IPS DF 6.9 (cell line): ENCODE results near the gene SPDYA.

Experiments used
- DNase-seq: peaks from one replicate; pipeline ENCODE4 v3.0.0-alpha.2; 2013; ENCODE audit warnings: low read depth, low spot score
- H3K27ac ChIP-seq: one replicate; pipeline ENCODE4 v1.5.1; 2013; ENCODE audit warnings: low read length, control low read depth
- H3K27me3 ChIP-seq: 2 replicates; pipeline ENCODE4 v1.6.1; 2013; ENCODE audit warnings: mild to moderate bottlenecking, low read length; ENCODE audit not compliant: control insufficient read depth, insufficient read depth
- H3K36me3 ChIP-seq: 2 replicates; pipeline ENCODE4 v1.6.1; 2013; ENCODE audit warnings: low read length; ENCODE audit not compliant: control insufficient read depth, insufficient read depth
- H3K4me1 ChIP-seq: 2 replicates; pipeline ENCODE4 v1.6.1; 2013; ENCODE audit warnings: low read length; ENCODE audit not compliant: control insufficient read depth, insufficient read depth
- H3K4me3 ChIP-seq: 2 replicates; pipeline ENCODE4 v1.5.1; 2013; ENCODE audit warnings: mild to moderate bottlenecking, low read length
- H3K9me3 ChIP-seq: 2 replicates; pipeline ENCODE4 v1.6.1; 2013; ENCODE audit warnings: low read length, inconsistent platforms; ENCODE audit not compliant: control insufficient read depth, insufficient read depth
- WGBS: extraction: QIAGEN DNeasy Blood & Tissue Kit; methylation state at CpG from one replicate; pipeline ENCODE4 v1.1.7; 2013; ENCODE audit warnings: mixed read lengths, missing lambda C conversion rate; ENCODE audit not compliant: insufficient read length, insufficient coverage; 5-methylcytosine and 5-hydroxymethylcytosine counted together

SPDYA gene

GRCh38 chr2:28870146-28870891, 59.7 kb downstream of the SPDYA start, which contains the start of gene TRMT61B:
Gene TRMT61B, minus strand, starts transcription at chr2:28870309. Its CDS starts 32 bp downstream, at chr2:28870277.
- no peaks in the 10 kb centered on the region for H3K27me3 ChIP-seq
- H3K27ac ChIP-seq: no peak within 1 kb of the TSS
- H3K4me1 ChIP-seq: no peaks in the 10 kb centered on the region
- H3K36me3 ChIP-seq: no peaks in the 10 kb centered on the region
- no peaks in the 10 kb centered on the region for H3K9me3 ChIP-seq
- H3K4me3 ChIP-seq: peak within 1 kb of the TSS; percentile 77
- no CpG with 5 or more reads among the region's 57 CpGs for WGBS
- peak; percentile 90 for DNase-seq

- Histone ChIP-seq H3K4me1 (no peaks in the 10 kb centered on the region), H3K36me3 (no peaks in the 10 kb centered on the region), H3K27ac (no peak overlapping the region), H3K4me3 (no peak overlapping the region), H3K9me3 (no peaks in the 10 kb centered on the region), H3K27me3 (no peaks in the 10 kb centered on the region)
- WGBS: no CpG with 5 or more reads among the region's 3 CpGs
- no peak for DNase-seq
Measured at GRCh38 chr2:28871620-28872019, 61.0 kb downstream of the SPDYA start.

DNA sequence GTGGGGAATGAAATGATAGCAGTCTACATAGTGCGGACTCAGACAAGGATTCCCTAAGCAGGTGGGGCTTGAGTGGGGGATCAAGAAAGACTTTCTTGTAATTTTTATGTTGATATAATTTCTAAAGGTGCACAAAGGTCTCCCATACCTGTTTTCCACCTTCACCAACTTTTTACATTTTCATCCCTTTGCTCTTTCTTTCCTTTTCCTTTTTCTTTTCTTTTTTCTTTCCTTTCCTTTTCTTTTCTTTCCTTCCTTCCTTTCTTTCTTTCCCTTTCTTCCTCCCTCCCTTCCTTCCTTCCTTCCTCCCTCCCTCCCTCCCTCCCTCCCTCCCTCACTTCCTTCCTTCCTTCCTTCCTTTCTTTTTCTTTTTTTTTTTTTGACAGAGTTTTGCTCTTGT, 69.6 kb downstream of the SPDYA start:
- Histone ChIP-seq H3K4me3 (no peak overlapping the region), H3K9me3 (no peaks in the 10 kb centered on the region), H3K36me3 (no peaks in the 10 kb centered on the region), H3K4me1 (no peaks in the 10 kb centered on the region), H3K27me3 (no peaks in the 10 kb centered on the region), H3K27ac (no peak overlapping the region)
- no CpG with 5 or more reads among the region's 1 CpG for WGBS
- no peak for DNase-seq

DNA sequence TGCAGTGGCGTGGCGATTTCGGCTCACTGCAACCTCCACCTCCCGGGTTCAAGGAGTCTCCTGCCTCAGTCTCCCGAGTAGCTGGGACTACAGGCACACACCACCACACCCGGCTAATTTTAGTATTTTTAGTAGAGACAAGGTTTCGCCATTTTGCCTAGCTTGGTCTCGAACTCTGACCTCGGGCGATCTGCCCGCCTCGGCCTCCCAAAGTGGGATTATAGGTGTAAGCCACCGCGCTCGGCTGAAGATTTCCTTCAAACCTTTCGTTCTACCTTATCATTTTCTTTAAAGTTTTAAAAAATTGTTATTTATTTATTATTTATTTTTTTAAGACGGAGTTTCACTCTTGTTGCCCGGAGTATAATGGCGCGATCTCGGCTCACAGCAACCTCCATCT, 82.9 kb downstream of the SPDYA start:
- Histone ChIP-seq H3K27me3 (no peaks in the 10 kb centered on the region), H3K4me1 (no peaks in the 10 kb centered on the region), H3K36me3 (no peaks in the 10 kb centered on the region), H3K4me3 (no peak overlapping the region), H3K27ac (no peak overlapping the region), H3K9me3 (no peaks in the 10 kb centered on the region)
- DNase-seq: no peak
- no CpG with 5 or more reads among the region's 21 CpGs for WGBS

DNA sequence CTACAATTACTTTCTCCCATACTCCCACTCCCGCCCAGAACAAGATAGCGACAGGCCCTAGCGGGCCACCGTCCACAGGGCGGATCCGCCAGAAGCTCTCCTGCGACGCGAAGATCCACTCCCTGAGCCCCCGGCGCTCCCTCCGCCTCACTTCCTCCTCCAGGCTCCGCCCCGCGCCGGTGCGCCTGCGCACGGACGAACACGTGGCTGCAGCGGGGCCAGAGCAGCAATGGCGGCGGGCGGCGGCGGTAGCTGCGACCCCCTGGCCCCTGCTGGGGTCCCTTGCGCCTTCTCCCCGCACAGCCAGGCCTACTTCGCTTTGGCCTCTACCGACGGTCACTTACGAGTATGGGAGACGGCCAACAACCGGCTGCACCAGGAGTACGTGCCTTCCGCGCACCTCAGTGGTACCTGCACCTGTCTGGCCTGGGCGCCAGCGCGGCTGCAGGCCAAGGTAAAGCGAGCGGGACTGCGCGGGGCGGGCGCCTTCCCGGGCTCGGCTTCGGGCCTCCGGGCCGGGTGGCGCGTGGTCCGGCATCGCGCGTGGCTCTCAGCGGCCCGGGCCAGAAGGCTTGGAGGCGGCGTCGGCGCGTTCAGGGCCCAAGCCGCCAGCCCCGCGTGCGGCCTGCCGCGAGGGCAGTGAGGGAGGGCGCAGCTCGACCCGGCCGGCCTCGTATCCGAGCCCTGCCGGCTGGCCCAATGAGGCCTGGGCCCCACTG, 84.0 kb downstream of the SPDYA start, which contains the start of gene WDR43:
TSS of gene WDR43 (plus strand) at position 198 of the 719 bp plus-strand sequence. CDS start at position 230, 32 bp downstream.
- DNase-seq: peak; percentile 94
- Histone ChIP-seq H3K27ac (no peak within 1 kb of the TSS), H3K4me3 (peak within 1 kb of the TSS; percentile 89), H3K4me1 (no peaks in the 10 kb centered on the region), H3K36me3 (no peaks in the 10 kb centered on the region), H3K9me3 (no peaks in the 10 kb centered on the region), H3K27me3 (no peaks in the 10 kb centered on the region)
- no CpG with 5 or more reads among the region's 79 CpGs for WGBS

GRCh38 chr2:28895189-28895893, 84.7 kb downstream of the SPDYA start:
- no peaks in the 10 kb centered on the region for H3K9me3 ChIP-seq
- WGBS: no CpG with 5 or more reads among the region's 19 CpGs
- no peaks in the 10 kb centered on the region for H3K27me3 ChIP-seq
- no peaks in the 10 kb centered on the region for H3K36me3 ChIP-seq
- no peaks in the 10 kb centered on the region for H3K4me1 ChIP-seq
- H3K4me3 ChIP-seq: peak overlapping the region; percentile 89
- no peak for DNase-seq
- H3K27ac ChIP-seq: no peak overlapping the region

- Histone ChIP-seq H3K36me3 (no peaks in the 10 kb centered on the region), H3K4me1 (no peaks in the 10 kb centered on the region), H3K4me3 (no peak overlapping the region), H3K27me3 (no peaks in the 10 kb centered on the region), H3K27ac (no peak overlapping the region), H3K9me3 (no peaks in the 10 kb centered on the region)
- no peak for DNase-seq
- WGBS: no CpG with 5 or more reads among the region's 2 CpGs
Measured at GRCh38 chr2:28896906-28897305, 86.3 kb downstream of the SPDYA start.

DNA sequence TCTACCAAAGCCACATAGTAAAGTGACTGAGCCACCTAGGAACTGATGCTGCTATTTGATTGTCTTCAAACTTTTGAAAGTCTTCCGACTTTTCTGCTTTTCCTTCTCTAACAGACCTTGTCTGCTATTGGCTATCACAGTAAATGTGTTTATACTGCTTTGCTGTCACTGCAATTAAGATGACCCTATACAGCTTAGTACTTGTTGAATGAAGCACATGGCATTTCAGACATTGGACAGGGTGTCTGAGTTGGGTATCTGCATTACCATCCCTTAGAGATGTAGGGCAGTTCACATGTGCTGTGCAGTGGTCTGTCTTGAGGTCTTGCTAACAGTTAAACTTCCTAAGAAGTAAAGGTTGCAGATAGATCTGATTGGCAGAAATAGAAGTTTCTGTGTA, 87.4 kb downstream of the SPDYA start:
- H3K9me3 ChIP-seq: no peaks in the 10 kb centered on the region
- H3K4me1 ChIP-seq: no peaks in the 10 kb centered on the region
- no peak for DNase-seq
- H3K27me3 ChIP-seq: no peaks in the 10 kb centered on the region
- WGBS: no CpG with 5 or more reads among the region's 1 CpG
- H3K36me3 ChIP-seq: peaks cover 4% of the 10 kb centered on the region; the same call in 1 of the 2 replicates
- H3K4me3 ChIP-seq: no peak overlapping the region
- H3K27ac ChIP-seq: no peak overlapping the region
